ENCODE data around the gene ZNF529.
"Not testable (repeated sequence)": the region's sequence is repeated elsewhere in the genome, so short reads cannot be mapped to it uniquely, and the experiment has no call there.

ZNF529 gene

DNA sequence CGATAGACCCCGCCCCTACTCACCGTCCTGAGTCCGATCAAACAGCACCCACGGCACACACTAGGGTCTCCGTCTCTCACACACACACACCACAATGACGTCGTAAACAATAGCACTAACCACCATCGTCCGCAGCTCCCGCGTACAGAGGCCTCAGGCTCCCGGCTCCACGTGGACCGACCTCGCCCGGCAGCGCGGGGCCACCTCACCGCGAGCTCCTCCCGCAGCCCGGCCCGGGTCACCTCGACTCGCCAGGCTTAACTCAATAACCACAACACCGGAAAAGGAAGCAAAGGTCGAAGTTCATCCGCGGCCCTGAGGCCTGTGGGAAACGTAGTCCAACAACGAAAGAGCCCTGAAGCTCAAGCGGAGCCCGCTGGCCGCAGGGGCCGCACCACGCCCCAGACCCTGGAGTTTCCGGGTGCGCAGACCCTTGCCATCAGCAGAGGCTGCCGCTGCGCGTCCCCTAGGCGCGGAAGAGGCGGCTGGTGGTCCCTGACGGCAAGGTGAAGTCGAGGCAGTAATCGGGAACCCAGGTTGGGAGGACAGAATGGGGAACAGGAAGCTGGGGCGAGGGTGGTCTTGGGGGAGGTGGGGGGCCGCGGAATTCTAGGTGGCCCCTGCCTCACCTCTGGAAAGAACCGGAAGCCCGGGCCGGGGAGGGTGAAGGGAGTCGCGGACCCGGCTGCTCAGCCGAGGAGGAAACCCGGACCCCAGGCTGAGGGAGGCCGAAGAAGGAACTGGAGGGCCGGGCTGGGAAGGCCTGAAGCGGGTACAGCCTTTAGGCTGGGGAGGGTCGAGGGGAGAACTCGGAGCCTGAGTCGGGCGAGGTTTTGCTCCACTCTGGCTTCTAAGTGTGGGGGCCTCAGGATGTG is at the start of gene ZNF529:
TSS of gene ZNF529 (minus strand) at position 273 of the 875 bp plus-strand sequence. CDS start 946 bp downstream, outside the sequence.
- DNase-seq (ENCODE audit: low read depth): peak; percentile 93

DNA sequence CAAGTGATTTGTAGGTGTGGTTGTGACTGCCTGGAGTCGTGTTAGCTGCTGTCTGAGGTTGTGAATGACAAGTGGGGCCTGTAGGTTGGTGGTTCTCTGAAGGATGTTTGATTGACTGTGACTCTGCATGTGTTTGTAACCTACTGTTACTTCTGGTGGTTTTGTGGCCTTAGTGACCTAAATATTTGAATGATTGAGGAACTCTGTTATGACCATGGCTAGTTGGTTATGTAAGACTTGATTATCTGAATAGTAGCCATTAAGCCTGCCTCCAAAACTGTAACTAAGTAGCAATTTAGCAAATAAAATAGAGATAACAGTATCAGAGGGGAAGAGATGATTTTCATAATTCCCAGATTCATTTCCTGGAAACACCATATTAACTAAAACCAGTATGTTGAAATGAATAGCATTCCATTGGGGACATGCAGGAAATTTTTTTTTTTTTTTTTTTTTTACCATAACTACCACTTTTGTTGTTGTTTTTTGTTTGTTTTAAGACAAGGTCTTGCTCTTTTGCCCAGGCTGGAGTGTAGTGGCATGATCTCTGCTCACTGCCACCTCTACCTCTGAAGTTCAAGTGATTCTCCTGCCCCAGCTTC is 32.9 kb upstream of the ZNF529 start:
- DNase-seq (ENCODE audit: low read depth): no peak

DNA sequence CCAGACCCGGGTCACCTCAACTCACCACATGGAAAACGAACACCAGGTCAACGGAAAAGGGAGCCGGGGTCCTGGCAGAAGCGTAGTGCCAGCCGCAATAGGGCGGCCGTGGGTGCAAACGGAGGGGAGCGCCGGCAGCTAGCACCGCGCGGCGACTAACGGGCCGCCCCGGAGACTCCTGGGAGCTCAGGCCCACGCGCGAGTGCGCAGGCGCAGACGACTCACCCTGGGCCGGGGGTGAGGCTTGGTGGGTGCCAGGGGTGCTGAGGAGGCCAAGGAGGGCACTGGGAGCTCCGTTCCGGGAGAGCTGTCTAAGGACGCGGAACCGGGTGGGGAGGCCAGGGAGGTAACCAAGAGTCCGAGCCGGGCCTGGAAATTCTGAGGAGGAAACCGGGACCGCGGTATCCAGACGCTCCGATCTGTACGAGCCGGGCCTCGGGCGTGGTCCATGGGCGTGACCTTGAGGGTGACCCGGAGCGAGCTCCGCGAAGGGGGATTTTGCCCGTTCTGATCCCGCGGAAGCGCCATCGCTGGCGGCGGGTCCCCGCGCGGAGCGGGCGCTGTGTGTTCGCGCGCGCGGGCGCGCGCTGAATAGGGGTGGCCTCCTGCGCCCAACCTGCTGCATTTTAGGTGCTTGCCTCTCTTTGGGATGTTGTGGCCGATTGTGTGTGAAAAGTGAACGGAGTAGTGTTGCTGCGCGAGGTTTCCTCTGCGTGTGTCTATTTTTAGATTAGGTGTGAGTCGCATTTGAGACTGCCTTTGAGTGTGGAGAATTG is 32.2 kb upstream of the ZNF529 start, which contains the start of gene ZNF382:
TSS of gene ZNF382 (plus strand) at position 213 of the 776 bp plus-strand sequence. CDS start 4,602 bp downstream, outside the sequence.
- DNase-seq (ENCODE audit: low read depth): peak; percentile 59

DNA sequence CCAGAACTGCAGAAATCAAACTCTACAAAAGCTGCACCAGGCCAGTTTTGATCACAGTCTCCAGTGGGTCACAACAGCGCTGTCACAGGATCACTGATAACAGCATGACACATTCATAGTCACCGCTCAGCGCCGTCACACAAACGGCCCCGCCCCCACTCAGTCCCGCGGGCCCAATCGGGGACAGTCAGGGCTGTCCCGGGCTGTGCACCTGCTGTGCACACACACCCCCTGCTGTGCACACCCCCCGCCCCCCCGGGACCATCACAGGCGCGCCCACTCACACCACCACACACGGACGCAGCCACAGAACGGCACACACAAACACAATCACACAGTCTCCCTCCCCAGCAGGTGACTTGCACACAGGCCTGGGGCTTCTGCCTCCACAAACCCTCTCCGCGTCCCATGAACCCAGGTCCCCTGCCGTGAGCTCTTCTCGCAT is 31.6 kb upstream of the ZNF529 start:
- peak; percentile 30 for DNase-seq (ENCODE audit: low read depth)

DNA sequence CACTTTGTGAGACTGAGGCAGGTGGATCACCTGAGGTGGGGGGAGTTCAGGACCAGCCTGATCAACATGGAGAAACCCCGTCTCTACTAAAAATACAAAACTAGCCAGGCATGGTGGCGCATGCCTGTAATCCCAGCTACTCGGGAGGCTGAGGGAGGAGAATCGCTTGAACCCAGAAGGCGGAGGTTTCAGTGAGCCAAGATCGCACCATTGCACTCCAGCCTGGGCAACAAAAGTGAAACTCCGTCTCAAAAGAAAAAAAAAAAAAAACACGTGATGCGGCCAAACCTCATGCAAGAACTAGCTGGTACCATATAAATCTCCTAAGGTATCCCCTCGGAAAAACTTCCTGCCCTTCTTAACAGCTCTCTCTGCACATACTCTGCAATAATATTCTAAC is 29.6 kb upstream of the ZNF529 start:
- not testable (repeated sequence) for DNase-seq (ENCODE audit: low read depth)

DNA sequence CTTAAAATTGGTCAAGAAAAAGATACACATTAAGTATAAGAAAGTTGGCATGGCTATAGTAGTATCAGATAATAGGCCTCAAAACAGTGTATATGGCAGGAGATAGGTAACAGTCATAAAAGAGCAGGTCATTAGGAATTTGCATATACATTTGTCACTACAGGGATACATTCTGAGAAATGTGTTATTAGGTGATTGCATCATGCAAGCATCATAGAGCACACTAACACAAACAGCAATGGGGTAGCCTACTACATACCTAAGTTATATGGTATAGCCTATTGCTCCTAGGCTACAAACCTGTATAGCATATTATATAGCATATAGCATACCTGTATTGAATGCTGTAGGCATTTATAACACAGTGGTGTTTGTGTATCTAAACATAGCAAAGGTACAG is 6.2 kb upstream of the ZNF529 start:
- DNase-seq (ENCODE audit: low read depth): no peak

DNA sequence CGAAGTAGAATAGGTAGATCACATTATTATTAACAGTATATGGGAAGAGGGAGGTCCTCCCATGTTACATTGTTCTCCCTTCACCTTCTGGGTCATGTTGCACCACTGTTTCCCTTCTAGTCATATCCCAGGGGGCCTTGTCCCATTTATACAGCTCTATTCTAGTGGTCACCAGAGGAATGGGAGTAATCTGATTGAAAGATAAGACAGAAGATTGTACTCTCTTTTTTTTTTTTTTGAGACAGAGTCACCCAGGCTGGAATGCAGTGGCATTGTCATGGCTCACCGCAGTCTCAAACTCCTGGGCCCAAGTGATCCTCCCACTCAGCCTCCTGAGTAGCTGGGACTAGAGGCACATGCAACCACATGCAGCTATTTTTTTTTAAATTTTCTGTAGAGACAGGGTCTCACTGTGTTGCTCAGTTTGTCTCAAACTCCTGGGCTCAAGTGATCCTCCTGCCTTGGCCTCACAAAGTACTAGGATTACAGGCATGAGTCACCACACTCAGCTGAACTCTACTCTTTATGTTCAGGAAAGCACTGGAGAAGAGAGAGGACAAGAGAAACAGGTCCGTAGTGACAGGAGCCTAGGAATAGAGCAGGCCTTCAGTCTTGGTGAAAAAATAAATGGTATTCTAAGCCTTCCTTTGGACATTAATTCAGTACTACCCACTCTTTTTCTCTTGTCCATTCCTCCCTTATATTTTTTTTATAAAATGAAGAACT is 4.3 kb upstream of the ZNF529 start:
- DNase-seq (ENCODE audit: low read depth): peak; percentile 32

DNA sequence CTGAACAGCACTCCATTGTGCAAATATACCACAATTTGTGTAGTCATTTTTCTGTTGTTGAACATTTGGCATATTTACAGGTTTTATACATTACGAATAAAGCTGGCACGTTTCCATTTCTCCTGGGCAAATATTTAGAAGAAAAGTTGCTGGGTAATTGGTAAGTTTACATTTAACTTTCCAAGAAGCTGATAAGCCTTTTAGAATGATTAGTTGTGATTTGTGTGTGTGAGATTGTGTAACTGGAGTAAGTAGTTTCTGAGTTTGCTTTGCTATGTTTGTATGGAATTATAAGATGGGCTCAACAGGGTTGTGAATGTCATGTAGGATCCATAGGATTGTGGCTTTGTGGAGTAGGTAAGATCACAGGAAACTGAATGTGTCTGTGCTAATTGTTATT is 1.6 kb upstream of the ZNF529 start:
- DNase-seq (ENCODE audit: low read depth): peak; percentile 12

DNA sequence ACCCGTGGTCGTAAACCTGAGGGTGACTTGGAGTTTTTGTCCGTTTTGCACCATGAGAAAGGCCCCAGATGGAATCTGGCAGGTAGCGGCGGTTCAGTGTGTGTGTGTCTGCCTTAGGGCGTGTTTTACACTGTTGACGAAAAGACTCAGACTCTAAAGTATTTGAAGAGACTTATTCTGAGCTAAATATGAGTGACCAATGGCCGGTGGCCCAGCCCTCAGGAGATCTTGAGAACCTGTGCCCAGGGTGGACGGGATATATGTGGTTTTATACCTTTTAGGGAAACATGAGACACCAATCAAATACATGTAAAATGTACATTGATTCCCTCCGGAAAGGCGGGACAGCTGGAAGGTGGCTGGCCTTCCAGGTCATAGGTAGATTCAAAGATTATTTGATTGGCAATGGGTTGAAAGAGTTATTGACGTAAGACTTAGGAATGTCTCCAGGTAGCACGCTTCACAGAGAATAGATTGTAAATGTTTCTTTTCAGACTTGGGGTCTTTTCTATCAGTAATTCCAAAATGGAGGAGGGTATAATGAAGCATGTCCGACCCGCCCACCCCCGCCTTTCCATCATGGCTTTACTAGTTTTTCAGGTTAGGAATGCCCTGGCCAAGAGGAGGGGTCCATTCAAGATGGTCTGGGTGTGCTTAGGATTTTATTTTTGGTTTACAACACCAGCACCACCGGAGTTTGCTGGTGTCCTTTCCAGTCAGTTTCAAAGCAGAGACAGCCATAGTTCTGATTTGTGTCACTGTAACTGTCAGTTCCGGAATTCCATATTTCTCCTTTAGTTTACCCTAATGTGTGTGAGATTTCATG is 1.0 kb upstream of the ZNF529 start:
- DNase-seq (ENCODE audit: low read depth): peak; percentile 70

DNA sequence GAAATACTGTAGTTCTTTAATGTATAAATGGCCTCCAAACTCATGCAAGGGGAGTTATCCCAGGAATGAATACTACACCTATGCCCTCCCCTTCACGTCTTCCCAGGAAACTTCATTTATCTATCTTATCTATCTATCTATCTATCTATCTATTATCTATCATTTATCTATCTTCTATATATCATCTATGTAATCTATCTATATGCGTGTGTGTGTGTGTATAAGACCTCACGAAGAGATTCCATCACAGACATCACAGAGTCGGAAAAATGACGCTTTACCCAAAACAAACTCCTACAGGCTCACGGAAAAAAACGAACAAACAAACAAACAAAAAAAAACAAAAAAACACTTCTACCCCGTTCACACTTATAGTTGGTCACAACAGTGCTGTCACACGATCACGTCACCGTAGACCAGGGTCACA is 486 bp downstream of the ZNF529 start:
- no peak for DNase-seq (ENCODE audit: low read depth)

DNA sequence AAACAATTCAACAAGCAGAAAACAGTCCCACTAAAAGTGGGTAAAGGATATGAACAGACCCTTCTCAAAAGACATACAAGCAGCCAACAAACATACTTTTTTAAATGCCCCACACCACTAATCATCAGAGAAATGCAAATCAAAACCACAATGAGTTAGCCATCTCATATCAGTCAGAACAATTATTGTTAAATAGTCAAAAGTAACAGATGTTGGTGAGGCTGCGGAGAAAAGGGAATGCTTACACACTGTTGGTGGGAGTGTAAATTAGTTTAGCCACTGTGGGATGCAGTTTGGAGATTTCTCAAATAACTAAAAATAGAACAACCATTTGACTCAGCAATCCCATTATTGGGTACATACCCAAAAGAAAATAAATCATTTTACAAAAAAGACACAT is 8.7 kb downstream of the ZNF529 start:
- DNase-seq (ENCODE audit: low read depth): no peak

DNA sequence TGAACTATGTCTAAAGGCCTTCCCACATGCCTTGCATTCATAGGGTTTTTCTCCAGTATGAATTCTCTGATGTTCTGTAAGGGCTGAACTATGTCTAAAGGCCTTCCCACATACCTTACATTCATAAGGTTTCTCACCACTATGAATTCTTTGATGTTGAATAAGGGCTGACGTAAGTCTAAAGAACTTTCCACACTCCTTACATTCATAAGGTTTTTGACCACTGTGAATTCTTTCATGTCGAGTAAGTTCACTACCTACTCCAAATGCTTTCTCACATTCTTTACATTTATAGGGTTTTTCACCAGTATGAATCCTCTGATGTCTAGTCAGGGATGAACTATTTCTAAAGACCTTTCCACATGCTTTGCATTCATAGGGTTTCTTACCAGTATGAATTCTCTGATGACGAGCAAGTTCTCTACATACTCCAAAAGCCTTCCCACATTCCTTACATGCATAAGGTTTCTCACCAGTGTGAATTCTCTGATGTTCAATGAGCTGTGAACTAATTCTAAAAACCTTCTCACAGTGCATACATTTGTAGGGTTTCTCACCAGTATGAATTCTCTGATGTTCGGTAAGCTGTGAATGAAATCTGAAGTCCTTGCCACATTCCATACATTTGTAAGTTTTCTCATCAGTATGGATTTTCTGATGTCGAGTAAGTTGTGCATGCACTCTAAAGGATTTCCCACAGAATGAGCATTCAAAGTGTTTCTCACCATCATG is 25.9 kb downstream of the ZNF529 start:
- DNase-seq (ENCODE audit: low read depth): peak; percentile 9

DNA sequence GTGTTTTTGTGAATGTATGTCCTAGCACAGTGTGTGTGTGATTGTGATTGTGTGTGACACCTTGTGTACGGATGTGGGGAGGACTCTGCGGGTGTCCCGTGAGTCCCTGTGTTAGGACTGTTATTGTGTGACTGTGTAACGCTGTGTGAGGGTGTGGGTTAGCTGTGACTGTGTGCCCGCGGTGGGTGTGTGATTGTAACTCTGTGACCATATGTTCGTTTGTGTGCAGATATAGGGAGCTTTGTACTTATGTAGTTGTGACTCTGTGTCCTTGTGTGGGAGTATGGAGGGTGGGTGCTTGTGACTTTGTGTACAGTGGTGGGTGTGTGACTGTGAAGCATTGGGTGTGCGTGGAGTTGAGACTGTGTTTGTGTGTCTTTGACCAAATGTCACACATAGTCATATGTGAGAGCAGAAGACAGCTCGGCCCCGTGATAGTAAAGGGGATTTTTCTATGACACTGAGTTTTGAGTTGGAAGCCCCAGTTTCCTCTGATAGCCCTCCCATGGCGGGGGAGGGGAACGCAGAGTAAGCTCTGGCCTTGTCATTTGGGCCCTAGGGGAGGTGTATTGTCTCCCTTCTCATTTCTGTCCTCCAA is 44.1 kb downstream of the ZNF529 start:
- peak; percentile 6 for DNase-seq (ENCODE audit: low read depth)

DNA sequence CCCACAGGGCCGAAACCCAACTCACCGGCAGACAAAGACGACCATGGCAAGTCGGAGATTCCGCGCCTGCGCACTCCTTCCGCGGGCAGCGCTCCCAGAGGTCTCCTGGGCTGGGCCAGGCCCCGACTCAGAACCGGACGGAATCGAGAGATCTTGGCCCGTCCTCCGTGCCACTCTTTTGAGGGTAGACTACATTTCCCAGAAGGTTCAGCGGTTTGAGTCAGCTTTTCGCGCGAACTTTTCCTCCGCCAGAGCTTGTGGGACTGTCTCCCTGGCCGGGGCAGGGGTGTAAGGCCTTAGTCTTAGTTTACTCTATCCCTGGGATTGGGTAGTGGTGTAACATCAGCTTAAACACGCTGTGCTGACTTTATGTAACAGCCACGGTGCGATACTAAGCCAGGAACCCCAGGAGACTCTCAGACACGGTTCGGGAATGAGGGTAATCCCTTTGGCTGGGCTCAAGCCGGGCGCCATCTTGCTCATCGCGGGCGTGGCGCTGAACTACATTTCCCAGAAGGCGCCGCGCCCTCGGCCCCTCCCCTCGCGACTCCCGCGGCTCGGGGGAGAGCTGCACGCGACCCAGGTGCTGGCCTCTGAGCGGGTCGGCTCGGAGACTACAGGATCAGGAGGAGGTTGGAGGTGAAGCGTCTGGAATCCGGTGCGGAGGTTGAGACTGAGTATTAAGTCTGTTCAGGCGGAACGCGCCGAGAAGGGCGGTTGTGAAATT is 44.7 kb downstream of the ZNF529 start, which contains the start of gene ZNF260:
TSS of gene ZNF260 (minus strand) at position 78 of the 727 bp plus-strand sequence. CDS start 13,033 bp downstream, outside the sequence.
- peak; percentile 97 for DNase-seq (ENCODE audit: low read depth)

DNA sequence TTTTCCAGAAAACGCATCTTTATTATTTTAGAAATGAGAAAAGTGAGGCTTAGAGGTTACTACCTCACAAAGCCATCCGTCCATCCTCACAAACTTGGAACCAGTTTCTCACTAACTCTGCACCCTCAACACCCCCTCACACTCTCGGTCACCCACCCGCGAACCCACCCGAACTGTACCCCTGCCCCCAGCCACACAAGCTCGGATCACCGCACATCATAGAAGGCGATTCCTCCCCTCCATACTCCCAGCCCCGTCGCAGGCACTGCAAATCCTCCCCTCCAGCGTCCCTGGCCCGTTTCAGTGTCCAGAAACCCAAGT is 45.3 kb downstream of the ZNF529 start:
- DNase-seq (ENCODE audit: low read depth): no peak

DNA sequence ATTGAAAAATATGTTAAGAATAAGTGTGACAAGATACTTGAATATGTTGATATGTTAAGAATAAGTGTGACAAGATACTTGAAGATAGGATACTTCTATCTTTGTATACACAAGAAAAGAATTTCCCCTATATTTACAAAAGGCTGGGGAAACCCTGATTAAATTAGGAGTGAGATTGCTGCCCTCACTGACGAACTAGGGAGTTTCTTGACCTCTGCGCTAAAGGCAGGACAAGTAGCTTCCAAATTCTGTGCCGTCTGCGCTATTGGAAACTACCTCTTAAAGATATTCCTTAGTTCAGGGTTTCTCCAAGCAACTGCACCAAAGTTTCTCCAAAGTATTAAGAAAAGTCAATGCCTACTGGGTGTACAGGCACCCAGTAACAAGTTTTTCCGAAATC is 45.8 kb downstream of the ZNF529 start:
- peak; percentile 11 for DNase-seq (ENCODE audit: low read depth)

DNA sequence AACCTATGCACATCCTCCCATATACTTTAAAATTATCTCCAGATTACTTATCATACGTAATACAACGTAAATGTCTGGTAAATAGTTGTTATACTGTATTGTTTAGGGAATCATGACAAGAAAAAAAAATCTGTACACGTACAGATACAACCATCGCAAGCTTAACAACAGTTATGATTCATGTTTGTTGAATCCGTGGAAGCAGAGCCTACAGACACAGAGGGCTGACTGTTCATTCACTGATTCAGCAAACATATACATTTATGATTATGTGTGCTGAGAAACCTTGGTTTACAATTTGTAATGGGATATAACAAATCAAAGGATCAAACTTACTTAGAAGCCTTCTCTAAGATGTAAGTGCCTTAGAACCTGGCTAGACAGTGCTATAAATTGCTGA is 46.5 kb downstream of the ZNF529 start:
- DNase-seq (ENCODE audit: low read depth): peak; percentile 67

DNA sequence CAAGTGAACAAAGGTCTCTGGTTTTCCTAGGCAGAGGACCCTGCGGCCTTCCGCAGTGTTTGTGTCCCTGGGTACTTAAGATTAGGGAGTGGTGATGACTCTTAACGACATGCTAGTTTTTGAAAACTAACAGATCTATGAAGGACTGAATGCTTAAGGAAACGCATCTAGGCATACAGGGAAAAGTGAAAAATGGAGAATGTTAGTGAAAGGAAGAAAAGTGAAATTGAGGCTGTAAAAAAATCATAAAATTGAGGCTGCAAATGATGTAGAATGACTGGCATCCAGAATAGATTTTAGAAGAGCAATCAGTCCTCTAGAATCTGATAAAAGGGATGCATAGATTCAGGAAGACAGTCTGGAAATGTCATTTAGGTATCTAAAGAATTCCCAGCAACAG is 48.5 kb downstream of the ZNF529 start:
- no peak for DNase-seq (ENCODE audit: low read depth)

DNA sequence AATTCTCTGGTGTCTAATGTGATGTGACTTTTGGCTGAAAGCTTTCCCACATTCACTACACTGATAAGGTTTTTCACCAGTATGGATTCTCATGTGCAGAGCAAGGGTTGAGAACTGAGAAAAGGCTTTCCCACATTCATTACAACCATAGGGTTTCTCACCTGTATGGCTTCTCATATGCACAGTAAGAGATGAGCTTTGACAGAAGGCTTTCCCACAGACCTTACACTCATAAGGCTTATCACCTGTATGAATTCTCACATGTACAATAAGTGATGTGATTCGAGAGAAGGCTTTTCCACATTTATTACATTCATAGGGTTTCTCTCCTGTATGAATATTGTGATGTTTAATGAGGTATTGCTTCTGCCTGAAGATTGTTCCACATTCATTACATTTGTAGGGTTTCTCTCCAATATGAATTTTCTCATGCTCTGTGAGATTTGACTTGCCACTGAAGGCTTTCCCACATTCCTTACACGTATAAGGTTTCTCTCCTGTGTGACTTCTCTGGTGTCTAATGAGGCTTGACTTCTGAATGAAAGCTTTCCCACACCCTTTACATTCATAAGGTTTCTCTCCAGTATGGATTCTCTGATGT is 59.0 kb downstream of the ZNF529 start:
- no peak for DNase-seq (ENCODE audit: low read depth)

All from iris pigment epithelial cell (primary cell).